Measurements from ENCODE around the gene ARID3B.
"Not testable (repeated sequence)": the region's sequence is repeated elsewhere in the genome, so short reads cannot be mapped to it uniquely, and the experiment has no call there.

ARID3B gene

DNA sequence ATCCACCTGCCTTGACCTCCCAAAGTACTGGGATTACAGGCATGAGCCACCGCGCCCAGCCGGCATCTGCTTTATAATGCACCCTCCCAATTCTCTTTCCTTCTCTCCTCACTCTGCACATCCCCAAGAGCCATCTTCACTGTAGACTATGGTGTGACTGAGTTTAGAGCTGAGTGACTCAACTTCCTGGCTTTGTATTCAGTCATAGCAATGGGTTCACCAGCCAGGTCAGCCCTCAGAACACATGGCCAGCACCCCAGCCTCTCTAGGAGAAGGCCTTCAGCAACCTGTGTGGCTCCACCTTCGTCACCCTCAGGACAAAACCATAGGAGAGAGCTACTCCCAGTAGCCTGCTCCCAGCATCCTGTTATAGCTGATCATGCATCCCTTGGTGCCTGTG, 33.0 kb downstream of the ARID3B start:
- no peak for FAIRE-seq

DNA sequence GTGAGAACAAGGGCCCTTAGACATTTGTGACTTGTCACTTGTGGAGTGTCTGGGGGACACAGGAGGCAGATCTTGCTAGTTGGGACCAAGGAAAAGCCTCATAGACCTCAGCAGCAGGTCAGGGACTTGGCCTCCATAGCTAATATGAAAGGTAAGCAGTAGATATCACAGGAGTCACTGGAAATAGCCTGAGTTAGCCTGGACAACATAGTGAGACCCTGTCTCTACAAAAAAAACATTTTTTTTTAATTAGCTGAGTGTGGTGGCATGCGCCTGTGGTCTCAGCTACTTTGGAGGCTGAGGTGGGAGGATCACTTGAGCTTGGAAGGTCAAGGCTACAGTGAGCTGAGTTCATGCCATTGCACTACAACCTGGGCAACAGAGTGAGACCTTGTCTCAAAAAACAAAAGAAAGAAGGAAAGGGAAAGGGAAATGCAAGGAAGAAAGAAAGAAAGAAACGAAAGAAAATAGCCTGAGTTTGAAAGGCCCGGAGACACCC, 37.5 kb downstream of the ARID3B start:
- FAIRE-seq: no peak

DNA sequence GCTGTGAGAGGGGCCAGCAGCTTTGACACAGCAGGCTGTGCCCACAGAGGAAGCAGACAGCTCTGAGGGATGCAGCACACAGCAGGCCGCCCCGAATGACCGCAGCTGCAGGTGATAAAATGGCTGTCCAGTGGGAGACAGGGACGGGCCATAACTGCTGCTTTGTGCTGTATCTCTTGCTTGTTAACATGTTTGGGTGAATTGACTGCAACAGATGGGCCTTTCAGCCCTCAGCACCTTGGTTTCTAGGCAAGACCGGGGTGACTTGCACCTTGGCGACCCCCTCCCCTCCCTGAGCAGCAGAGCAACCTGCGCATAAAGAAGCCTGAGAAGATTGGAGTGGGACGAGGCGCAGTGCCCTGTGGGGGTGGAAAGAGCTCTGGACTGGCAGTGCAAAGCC, 38.0 kb downstream of the ARID3B start:
- FAIRE-seq: no peak

DNA sequence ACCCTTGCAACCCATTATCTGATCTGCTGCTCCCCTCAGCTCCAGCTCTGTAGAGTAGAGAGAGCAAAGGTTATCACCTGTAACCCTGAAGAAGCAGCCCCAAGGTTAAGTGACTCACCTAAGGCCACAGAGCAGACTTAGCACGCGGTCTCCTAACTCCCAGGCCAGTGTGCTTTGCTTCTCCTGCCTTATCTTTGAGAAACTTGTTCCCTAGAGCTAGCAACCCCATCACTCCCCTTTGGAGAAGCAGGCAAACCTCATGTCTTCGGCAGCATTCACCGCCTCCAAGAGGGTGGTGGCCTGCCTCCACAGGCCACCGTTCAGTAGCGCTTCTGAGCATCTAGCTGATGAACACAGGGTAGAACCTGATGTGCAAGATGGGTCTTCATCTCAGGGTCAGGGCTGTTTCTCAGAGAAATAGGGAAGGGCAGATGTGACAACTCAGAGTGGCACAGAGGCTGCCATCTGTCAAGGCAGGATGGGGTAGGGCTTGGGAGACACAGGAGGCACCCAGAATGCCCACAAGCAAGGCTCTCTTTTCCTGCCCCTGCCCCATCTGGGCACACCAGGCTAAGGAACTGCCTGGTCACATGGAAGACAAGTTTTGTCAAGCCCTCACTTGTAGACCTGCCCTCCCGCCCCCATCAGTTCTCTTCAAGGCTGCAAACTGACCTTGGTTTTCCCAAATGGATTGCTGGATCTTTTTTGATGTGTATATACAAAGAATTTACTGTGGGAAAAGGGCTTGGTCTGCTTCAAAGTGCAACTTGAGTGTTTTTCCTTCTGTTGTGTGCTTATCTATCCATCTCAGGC, 39.7 kb downstream of the ARID3B start:
- FAIRE-seq: no peak

DNA sequence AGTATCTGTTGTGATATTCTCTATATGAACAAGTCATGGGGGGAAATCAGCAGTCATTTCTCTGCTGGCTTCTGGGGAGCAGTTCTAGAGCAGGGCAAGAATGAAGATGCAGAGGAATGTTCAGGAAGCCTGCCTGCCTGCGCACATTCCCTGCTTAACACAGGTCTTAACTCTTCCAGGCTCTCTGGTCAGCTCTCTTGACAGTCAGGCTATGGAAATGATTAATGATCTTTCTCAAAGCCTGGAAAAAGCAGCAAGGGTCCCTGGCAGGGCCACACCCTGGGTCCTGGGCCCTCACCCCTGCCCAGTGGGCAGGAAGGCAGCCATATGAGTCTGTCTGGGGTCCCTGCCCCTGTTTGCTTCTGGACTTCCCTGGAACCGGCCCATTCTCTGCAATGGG, 43.2 kb downstream of the ARID3B start:
- FAIRE-seq: no peak

DNA sequence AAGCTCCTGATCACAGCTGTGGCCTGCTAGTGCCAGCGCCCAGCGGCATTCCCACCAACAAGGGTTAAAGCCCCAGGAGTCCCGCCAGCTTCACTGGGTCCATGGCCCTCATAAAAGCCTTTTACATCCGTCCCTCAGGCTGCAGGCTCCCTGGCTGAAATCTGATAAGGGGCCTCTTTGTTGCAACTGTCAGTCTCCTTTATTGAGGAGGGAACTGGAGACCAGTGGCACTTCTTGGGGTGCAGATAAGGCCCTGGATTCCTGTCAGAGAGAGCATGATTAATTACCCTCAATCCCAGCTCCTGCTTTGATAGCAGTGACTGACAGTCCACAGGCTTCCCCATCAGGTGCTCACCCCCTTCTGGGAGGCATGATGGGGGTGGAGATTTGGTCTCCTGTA, 43.8 kb downstream of the ARID3B start:
- FAIRE-seq: no peak

DNA sequence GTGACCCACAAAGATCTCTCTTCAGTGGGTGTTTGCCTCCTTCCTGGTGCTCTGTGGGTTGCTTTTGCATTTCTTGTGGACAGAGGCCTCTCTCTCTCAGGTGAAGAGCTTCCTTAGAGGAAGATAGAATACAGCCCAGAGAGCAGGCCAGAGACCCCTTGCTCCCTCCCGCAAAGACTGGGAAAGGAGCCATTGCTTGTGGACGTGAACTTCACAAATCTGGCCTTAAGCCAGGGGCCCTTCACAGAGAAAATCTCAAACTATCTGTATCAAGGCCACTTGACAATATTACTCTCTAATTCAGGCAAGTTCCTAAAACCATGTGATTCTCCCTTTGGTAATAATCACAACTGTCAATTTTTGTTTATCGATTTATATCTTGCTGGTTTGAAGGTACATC, 44.2 kb downstream of the ARID3B start:
- FAIRE-seq: no peak

DNA sequence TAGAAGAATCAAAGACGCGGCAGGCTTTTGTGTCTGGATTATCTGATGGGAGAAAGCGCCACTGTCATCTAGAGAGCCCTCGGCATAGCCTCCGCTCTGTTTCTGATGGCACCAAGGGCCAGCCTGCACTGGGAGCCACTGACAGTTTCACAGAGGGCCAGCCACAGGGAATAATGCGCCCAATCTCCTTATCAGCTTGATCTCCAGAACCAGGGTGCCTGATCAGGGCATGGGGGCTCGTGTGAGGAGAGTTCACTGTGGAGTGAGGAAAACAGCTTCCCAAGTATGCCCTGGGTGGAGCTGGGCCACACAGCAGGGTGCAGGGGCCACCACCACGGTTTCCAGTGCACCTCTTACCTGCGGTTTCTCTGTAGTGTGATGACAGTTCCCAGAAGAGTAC, 44.8 kb downstream of the ARID3B start:
- no peak for FAIRE-seq

DNA sequence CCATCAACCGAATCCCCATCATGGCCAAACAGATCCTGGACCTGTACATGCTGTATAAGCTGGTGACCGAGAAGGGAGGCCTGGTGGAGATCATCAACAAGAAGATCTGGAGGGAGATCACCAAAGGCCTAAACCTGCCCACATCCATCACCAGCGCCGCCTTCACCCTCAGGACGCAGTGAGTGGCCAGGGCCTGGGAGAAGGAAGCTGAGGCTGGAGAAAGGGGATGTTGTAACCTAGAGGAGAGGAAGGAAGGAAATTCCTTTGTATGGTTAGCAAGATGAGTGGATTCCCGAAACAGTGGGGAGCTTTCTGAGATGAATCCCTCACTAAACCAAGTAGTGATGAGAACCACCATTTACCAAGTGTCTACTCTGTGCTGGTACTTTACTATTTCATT, 48.8 kb downstream of the ARID3B start:
- no peak for FAIRE-seq

DNA sequence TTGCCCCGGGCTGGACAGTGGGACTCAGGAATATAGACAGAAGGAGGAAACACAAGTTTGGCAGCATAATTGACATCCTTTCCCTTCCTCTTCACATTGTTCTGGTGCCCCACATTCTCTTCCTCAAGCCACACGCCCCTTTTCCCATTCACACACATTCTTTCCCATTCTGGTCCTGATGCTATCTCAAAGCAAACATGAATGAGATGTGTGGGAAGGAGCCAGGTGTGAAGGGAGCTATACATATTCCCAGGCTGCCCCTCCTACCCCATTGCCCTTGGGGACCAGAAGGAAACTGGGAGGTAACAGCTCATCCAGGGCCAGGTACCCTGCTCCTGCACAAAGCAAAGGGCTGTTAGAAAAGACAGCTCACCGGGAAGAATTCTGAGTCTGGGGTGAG, 51.2 kb downstream of the ARID3B start:
- FAIRE-seq: no peak

DNA sequence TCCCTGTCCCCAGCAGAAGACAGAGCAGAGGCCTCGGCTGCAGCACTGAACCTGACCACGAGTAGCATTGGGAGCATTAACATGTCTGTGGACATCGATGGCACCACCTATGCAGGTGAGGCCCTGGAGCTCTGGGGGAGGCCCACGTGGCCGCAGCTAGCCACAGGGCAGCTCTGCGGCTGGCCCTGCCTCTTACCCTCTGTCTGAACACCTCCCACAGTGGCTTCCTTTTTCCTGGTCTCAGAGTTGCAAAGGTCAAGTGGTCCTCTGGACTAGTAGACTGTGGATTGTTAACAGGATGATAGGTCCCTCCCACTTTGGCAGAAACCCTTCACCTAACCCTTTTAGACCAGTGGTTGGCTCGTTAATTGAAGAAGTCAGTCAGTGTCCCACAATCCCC, 52.1 kb downstream of the ARID3B start:
- FAIRE-seq: no peak

DNA sequence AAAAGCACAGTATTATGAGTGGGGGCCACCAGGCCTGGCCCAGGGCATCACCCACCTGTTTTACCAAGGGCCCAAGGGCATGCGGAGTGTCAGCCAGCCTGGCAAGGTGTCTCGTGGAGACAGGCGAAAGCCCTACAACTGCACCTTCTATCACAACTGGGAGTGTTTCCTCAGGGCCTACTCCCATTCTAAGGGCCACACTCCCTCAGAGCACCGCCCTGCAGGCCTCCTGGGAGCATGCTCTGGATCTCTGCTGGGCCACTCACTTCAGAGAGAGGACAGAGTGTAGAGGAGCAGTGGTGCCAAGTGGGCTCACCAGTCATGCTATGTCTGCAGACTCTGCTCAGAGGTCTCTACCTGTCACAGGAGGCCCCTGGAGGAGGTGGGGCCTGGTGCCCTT, 53.4 kb downstream of the ARID3B start:
- no peak for FAIRE-seq

DNA sequence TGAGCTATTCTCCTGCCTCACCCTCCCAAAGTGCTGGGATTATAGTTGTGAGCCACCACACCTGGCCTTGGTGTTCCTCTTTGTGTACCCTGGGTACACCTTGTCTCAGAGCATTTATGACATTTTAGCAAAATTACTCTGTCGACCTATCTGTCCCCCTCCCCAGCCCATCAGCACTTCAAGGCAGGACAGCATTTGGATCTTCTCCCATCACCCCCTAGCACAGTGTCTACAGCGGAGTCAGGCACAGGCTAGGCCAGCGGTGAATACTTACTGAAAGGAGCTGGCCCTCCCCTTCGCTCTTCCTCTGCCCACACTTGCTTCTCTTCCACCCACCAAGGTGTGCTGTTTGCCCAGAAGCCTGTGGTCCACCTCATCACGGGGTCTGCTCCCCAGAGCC, 54.3 kb downstream of the ARID3B start:
- no peak for FAIRE-seq

DNA sequence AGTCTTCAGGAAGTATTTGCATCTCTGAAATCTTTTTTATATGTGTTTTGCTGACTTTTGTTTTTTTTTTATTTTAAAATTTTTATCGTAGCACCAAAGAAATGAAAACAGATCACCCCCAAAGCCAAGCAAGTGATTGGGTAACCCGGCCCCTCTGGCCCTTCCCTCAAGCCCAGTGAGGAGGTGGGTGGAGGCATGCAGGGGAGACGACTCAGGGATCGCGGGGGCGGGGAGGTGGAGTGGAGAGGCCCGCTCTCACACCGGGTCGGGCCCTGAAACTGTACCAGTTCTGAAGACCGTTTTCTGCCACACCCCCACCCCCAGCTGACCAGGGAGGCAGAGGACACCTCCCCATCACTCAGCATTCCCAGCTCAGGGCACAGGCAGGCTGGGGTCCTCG, 55.7 kb downstream of the ARID3B start:
- FAIRE-seq: not testable (repeated sequence)

DNA sequence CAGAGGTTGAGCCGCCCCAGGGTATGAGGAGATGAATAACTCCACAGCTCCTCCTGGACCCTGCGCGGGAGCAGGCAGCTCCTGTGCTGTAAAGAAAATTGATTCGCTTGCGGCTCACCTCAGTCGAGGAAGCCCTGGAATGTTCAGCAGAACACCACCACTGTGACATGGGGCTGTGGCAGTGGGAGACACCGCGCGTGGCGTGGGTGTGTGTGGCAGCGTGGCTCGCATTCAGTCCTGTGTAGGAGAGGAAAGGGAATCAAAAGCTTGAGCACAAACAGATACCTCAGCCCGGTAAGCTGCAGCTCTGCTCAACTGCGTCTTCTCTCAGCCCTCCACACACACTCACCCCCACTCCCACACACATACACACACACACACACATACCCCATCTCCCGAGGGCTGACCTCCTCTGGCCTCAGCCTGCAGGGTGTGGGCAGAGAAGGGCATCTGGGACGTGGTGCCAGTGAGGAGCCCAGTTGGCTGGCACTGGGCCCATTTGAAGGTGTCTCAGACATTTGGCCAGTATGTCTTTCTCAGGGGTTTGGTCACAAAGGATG, 56.2 kb downstream of the ARID3B start:
- not testable (repeated sequence) for FAIRE-seq

DNA sequence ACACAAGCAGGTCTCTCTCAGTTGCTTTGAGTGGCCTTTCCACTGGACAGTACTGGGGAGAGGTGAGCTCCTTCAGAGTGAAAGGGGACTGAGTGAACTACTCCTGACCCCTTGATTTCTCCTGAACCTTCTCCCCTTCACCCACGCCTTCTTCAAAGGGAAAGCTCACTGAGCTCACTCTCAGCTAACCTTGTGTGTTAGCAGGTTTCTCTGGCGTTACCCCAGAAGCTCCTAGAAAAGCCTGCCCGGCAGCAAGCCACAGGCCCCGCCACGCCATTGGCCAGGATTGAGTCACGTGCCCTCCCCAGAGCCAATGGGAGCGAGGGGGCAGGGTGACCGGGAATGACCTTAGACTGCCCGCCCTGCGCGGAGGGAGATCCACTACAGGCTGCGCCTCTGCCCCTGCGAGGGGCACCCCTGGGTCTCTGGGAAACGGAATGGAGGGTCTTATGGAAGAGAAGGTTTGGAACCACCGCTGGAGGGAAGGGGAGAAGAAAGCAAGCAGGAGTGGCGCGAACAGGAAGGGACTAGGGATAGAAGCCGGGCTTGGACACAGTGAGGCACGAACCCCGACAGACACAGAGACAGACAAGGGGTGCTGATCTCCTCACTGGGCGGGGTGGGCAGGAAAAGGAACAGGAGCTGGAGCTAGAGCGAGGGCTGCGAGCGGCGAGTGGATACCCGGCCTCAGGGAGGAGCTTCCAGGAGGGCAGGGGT, 57.3 kb downstream of the ARID3B start:
- FAIRE-seq: no peak

DNA sequence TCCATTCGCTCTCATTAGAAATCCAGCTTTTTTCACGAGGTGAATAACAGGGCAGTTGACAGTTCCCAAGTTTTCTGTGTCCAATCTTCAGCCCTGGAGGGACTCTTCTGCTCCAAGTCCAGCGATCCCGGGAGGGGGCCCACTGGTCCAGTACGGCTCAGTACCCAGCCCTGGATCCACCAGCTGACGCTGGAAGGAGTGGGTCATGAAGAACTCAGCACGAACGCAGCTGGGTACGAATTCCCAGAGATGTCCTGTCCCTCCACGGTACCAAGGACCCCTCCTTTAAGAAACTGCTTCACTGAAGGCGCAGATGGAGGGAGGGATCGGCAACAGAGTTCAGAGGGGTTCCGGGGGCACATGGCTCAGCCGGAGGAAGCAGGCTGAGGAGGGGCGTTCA, 58.1 kb downstream of the ARID3B start:
- no peak for FAIRE-seq

DNA sequence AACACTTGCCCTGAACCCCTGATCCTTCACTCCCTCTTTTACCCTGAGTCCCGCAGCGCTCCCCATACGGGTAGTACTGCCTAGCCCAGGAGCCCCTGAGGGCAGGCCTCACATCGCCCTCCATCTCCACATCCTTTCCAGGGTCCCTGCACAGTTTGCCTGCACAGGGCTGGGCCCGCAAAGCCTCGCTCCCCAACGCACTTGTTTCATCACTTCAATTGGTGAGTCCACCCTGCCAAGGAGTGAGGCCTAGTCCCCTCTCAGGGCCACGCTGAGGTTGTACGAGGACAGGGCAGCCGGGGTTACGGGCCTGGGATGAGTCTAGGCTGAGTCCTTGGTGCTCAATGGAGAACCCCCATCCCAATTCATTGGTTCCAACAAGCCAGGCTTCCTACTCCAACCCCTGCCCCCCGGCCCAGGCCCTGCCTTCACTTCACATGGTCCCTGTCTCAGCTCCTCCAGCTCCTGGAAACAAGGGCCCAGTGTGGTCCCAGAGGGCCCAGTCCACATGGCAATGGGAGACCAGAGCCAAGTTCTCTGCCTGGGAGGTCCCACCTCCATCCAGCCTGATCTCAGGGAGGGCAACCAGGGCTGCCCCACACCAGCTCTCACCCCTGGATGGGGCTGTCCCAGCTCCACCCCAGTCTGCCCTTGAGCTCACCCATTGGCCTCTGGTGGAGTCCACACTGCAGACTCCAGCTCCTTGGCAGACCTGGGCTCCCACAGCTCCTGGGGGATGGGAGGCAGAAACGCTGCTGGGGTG, 62.2 kb downstream of the ARID3B start:
- no peak for FAIRE-seq

DNA sequence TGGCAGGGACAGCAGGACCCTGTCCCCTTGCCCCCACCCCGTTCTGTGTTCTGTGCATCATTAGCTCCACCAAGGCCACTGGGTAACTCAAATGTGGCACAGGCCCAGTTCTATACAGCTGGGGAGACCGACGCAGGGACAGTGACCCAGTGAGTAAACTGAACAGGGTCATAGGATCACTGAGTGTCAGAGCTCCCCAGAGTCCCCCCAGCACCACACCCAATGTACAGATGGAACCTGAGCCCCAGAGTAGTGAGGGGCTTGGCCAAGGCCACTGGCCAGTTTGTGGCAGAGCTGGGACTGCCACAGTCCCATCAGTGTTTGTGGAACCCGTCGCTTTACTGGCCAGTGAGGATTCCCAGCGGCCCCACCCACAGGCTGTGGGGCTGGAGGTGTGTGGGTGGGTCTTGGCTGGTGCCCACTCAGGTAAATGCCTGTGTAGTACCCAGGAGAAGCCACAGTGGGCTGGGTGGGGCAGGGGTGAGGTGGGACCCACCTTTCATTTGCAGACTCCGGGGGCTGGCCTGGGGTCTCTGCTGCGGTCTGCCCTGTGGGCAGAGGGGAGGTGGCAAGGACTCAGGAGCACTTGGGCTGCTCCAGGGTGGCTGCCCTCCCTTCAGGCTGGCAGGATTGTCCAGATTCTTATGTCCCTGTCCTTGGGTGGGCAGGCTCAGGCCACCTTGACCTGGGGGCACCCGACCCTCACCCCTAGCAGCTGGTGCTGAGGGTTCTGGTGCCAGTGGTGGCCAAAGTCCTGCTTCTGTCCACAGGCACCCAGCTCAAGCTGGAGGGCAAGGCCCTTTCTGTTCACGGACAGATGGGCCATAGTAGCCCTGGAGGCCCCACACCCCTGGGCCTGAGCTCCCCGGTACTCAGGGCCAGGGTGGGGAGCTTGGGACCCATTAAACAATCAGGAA, 63.0 kb downstream of the ARID3B start:
- FAIRE-seq: no peak

DNA sequence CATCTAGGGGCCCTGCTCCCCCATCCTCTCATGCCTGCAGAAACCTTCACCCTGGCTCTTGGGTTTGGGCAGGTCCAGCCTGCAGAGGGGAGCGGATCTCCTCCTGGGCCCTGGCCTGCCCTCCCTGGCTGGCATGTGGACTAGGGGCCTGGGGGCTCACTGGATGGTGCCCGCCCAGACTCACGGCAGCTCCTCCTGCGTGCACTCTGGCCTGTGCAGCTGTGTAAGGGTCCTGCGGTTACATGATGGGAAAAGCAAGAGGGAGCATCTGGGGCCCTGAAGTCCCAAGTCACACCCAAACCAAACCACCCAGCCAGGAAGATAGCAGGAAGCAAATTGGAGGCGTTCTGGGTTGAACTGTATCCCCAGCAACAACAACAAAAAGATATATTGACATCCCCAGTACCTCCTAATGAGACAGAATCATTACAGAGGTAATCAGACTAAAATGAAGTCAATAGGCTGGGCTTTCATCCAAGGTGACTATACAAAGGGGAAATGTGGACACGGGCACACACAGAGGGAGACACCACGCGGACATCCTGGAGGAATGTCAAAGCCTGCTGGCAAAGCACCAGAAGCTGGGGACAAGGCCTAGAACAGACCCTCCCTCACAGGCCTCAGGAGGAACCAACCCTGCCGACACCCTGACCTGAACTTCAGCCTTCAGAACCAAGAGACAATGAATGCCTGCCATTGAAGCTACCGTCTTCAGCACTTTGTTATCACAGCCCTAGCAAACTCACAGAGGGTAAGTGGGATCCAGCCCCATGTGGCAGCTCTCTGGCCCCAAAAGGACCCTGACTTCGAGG, 64.2 kb downstream of the ARID3B start:
- no peak for FAIRE-seq

DNA sequence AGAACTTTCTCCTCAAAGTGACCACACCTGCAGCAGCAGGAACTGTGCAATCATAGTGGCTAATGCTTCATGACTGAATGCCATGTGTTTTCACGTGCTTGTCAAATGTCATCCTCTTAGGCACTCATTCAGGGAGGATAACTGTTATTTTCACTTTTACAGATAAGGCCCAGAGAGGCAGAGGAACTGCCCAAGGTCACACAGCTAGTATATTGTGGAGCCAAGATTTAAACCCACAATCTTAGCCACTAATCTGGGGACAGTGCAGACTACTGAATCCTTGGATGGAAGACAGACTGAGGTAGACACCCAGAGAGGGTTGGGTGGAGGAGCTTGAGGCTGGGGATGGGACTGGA, 64.8 kb downstream of the ARID3B start:
- FAIRE-seq: no peak
